Panc1 (cell line): ENCODE data around the gene CYSRT1. TPM values are rescaled to one million over a fixed set of nuclear protein-coding genes. Genes with fewer than 3 reads are reported as not detected.

Experiments used
- ATAC-seq: fragments of 200-7000 bp; cut with Tn5 transposase; 2 replicates; pipeline ENCODE4 v1.9.1; 2020; ENCODE audit warnings: mild to moderate bottlenecking, moderate library complexity
- BruUV-seq: library from RNA; stranded (reverse); fragments of 400-500 nt; replicated peaks from 2 replicates; lab custom pipeline; 2021; lab: Mats Ljungman, UMichigan
- CTCF ChIA-PET: fragments of 300-600 bp; sonication (Branson Sonifier 250); formaldehyde crosslinking; loops from one replicate; lab custom pipeline; 2022; ENCODE audit warnings: antibody characterized with exemption; lab: Charles Lee
- POLR2A ChIA-PET: fragments of 300-600 bp; sonication (Branson Sonifier 250); formaldehyde crosslinking; loops from one replicate; lab custom pipeline; 2022; ENCODE audit warnings: antibody characterized with exemption; lab: Charles Lee
- DNase-seq: peaks from one replicate; pipeline ENCODE4 v3.0.0-alpha.2; 2010; ENCODE audit warnings: low read depth, low spot score
- H3K27ac ChIP-seq: 2 replicates; pipeline ENCODE4 v1.5.1; 2011; ENCODE audit warnings: mild to moderate bottlenecking, low read length, inconsistent platforms
- H3K27me3 ChIP-seq: fragments of 200-500 bp; sonication (Bioruptor generic); 2 replicates; pipeline ENCODE4 v1.6.0; 2014; ENCODE audit warnings: low read length, inconsistent platforms; ENCODE audit not compliant: control insufficient read depth, insufficient read depth
- H3K36me3 ChIP-seq: fragments of 200-500 bp; sonication (Bioruptor generic); 2 replicates; pipeline ENCODE4 v1.5.1; 2014; ENCODE audit warnings: inconsistent platforms, mild to moderate bottlenecking, low read length, moderate library complexity; ENCODE audit not compliant: control insufficient read depth, insufficient read depth
- H3K4me1 ChIP-seq: 2 replicates; pipeline ENCODE4 v1.5.1; 2011; ENCODE audit warnings: inconsistent platforms, mild to moderate bottlenecking, low read length, moderate library complexity; ENCODE audit not compliant: control insufficient read depth, insufficient read depth
- H3K4me3 ChIP-seq, 2 experiments: 2 replicates each; pipeline ENCODE4 v1.5.1; 2011 to 2012; ENCODE audit warnings: low read depth in 2 of 2, low read length in 2 of 2, mild to moderate bottlenecking in 2 of 2, inconsistent platforms in 1 of 2, moderate library complexity in 1 of 2
- H3K9me3 ChIP-seq: fragments of 200-500 bp; sonication (Bioruptor generic); 2 replicates; pipeline ENCODE4 v1.5.1; 2014; ENCODE audit warnings: low read depth, mild to moderate bottlenecking, inconsistent platforms, low read length, moderate library complexity; ENCODE audit not compliant: control insufficient read depth, insufficient read depth
- CTCF ChIP-seq: fragments of 450-650 bp; IDR thresholded peaks from 2 replicates; pipeline ENCODE4 v1.5.1; 2017; ENCODE audit warnings: mild to moderate bottlenecking
- POLR2AphosphoS5 ChIP-seq: IDR thresholded peaks from 2 replicates; pipeline ENCODE4 v1.6.1; 2012; ENCODE audit warnings: mild to moderate bottlenecking, low read depth, low read length, moderate library complexity
- REST ChIP-seq, 2 experiments: IDR thresholded peaks; 2 replicates each; pipeline ENCODE4 v1.6.1; 2011 to 2012; ENCODE audit warnings: low read depth in 2 of 2, control low read depth in 1 of 2, low read length in 1 of 2, mild to moderate bottlenecking in 1 of 2, moderate library complexity in 1 of 2; ENCODE audit not compliant: insufficient read depth in 1 of 2
- SIN3A ChIP-seq: IDR thresholded peaks from 2 replicates; pipeline ENCODE4 v1.6.1; 2012; ENCODE audit warnings: low read depth, mild to moderate bottlenecking, low read length, moderate library complexity, borderline replicate concordance; ENCODE audit not compliant: insufficient read depth
- TCF7L2 ChIP-seq: IDR thresholded peaks from 2 replicates; pipeline ENCODE4 v1.6.1; 2011; ENCODE audit warnings: mild to moderate bottlenecking, low read depth, low read length, inconsistent platforms
- in situ Hi-C: cut with HindIII; loops from 2 replicates; pipeline ENCODE4 v1.10.0; 2016; ENCODE audit warnings: low sequenced_read_pairs, low pct_unique_long_range_greater_than_20kb
- intact Hi-C: fragments of 100-400 bp; cut with micrococcal nuclease; formaldehyde crosslinking; loops from one replicate; pipeline ENCODE4 v1.10.0; 2022; ENCODE audit not compliant: unreplicated experiment
- total RNA-seq: library from RNA; stranded (reverse); gene quantifications from one replicate; pipeline ENCODE4 v1.2.1, GENCODE V29; 2021; ENCODE audit not compliant: unreplicated experiment

The CYSRT1 gene
- total RNA-seq, 1 experiment from 2014 or later, result 0.67 TPM

DNA sequence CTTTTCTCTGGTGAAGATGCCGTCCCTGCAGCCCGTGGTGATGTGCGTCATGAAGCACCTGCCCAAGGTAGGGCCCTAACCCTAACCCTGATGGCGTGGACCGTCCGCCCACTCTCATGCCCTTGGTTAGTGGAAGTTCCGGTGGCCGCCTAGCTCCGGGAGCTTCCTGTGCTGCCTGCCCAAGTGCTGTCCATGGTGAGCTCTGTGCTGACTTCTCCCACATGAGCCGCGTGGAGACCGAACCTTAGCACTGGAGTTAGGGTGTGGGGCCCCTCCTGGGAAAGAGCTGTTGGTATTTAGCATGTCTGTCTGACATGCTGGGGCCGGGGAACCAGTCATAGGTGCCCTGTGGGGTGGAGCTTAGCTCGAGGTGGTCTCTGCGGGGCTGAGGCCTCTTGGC, 31.4 kb downstream of the CYSRT1 start:
- H3K9me3 ChIP-seq, result no peaks in the 10 kb centered on the region
- peaks cover 3% of the 10 kb centered on the region; the same call in 1 of the 2 replicates for H3K36me3 ChIP-seq
- ATAC-seq, result no peak
- intact Hi-C loops, result no loop called here
- no TSS peak for BruUV-seq
- DNase-seq, result no peak
- peaks cover 16% of the 10 kb centered on the region for H3K4me1 ChIP-seq
- POLR2A ChIA-PET, result no interaction called here
- in situ Hi-C loops, result no loop called here
- peak overlapping the region; percentile 82; the same call in 1 of the 2 replicates for H3K27ac ChIP-seq
- H3K27me3 ChIP-seq, result no peaks in the 10 kb centered on the region
- TF ChIP-seq CTCF, result no peak
- TF ChIP-seq SIN3A, result no peak
- TF ChIP-seq POLR2AphosphoS5, result no peak
- TF ChIP-seq TCF7L2, result no peak
- peak in 1 of 2 experiments; percentile 74; a peak in 3 of 4 replicates for TF ChIP-seq REST (IDR thresholded peaks at IDR 0.05; ENCODE audit: insufficient read depth in 1 of 2, low read depth in 2 of 2, low read length in 1 of 2)
- peak overlapping the region; percentile 72 to 78 for H3K4me3 ChIP-seq
- CTCF ChIA-PET, result no interaction called here

GRCh38 chr9:137256856-137257255, 31.9 kb downstream of the CYSRT1 start:
- Histone ChIP-seq H3K27me3 (no peaks in the 10 kb centered on the region), H3K27ac (0 out of 2 replicates have a peak overlapping the region, but pooled peaks have one; percentile 82), H3K4me1 (peaks cover 16% of the 10 kb centered on the region), H3K36me3 (peaks cover 3% of the 10 kb centered on the region; the same call in 1 of the 2 replicates), H3K4me3 (peak overlapping the region; percentile 72 to 78; a peak in 2 of 4 replicates), H3K9me3 (no peaks in the 10 kb centered on the region)
- CTCF ChIA-PET, result no interaction called here
- BruUV-seq, result no TSS peak
- ATAC-seq (no peak), DNase-seq (no peak)
- intact Hi-C loops, result no loop called here
- POLR2A ChIA-PET, result no interaction called here
- TF ChIP-seq CTCF, result no peak
- no peak for TF ChIP-seq SIN3A
- no peak for TF ChIP-seq TCF7L2
- TF ChIP-seq POLR2AphosphoS5, result no peak
- TF ChIP-seq REST (IDR thresholded peaks at IDR 0.05; ENCODE audit: insufficient read depth in 1 of 2, low read depth in 2 of 2, low read length in 1 of 2), result no peak
- in situ Hi-C loops, result no loop called here
